CD4-positive, alpha-beta T cell treated with Interleukin-15 for 1 hour (primary cell): ENCODE results near the gene ANKRD44.

ENCODE experiments used
- DNase-seq: peaks from one replicate; pipeline ENCODE4 v3.0.0-alpha.2; 2020

The ANKRD44 gene

GRCh38 chr2:197236159-197236558 lies 74.4 kb downstream of the ANKRD44 start:
- no peak for DNase-seq

GRCh38 chr2:197235711-197236110 lies 74.9 kb downstream of the ANKRD44 start:
- no peak for DNase-seq

DNA sequence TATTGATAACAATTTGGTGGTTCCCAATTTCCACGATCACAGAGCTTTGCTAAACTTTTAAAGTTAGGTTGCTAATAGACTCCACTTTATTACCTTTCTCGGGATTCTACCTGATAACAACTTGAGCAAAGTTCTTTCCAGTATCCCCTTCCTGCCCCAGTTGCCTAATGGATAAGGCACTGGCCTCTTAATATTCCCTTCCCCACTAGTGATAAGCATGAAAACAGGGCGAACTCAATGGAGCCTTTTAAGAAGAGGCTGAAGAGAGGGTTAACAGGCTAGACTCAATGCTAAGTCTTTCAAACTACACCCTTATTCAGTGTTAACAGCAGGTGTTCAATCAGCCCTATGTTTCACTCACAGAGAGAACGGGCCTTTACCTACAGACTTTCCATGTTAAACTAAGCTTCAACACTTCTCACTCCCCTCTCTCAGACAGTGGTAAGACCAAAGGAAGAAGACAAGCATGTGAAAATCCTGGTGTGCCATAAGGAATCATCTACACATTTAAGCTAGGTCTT lies 75.8 kb downstream of the ANKRD44 start:
- no peak for DNase-seq

DNA sequence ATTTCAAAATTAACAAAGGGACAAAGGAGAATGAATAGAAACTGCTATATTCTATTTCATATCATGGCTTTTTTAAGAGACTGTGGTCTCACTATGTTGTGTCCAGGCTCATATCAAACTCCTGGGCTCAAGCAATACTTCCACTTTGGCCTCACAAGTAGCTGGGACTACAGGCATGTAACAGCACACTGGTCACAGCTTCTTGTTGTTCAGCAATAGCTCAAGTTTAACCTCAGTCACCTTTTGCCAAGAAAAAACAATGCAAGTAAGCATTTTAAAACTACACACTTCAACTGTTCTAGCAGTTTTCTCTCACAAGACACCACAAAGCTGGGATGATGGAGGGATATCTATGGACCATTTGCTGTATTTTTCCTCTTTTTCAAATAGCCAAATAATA lies 77.1 kb downstream of the ANKRD44 start:
- no peak for DNase-seq

GRCh38 chr2:197232010-197232409 lies 78.6 kb downstream of the ANKRD44 start:
- DNase-seq, result no peak

DNA sequence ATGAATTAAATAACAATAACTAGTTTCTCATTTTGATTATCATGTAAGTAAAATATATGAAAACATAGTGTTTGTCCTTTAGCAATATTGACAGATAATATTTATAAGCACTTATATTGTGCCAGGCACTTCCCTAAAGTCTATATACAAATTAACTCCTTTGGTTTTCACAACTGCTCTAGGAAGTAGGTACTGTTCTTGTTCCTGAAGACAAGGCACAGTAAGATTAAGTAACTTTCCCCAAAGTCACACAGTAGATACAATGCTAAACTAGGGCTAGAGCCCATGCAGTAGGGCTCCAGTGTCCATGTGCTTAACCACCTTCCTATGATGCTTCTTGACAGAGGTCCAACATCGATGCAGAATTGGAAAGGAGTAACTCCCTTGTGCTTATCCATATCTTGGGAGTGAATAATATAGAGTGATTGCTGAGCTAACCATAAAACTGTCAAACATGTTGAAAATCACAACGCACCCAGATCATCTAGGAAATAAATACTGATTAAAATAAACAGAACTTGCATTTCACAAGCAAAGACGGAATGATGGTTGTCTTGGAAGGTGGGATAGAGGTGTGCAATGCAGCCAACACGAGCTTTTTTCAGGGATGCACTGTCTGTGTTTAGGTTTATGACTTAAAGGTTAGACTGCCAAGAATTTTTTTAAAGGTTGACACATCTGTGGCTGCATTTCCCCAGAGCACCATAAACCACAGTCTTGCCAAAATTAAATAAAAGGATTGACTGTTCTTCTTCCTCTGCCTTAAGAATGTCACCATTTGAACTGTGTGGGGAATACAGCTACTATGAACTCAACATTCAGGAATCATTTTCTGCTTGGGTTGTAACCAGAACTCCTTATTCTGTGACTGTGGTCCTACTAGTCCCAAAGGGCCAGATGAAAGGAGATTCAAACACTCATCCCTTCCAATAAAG lies 80.8 kb downstream of the ANKRD44 start:
- DNase-seq, result no peak

- DNase-seq, result no peak
Measured at GRCh38 chr2:197223451-197223850, 87.1 kb downstream of the ANKRD44 start.

GRCh38 chr2:197219636-197220035 lies 90.9 kb downstream of the ANKRD44 start:
- no peak for DNase-seq

- no peak for DNase-seq
Measured at GRCh38 chr2:197217541-197217940, 93.0 kb downstream of the ANKRD44 start.

DNA sequence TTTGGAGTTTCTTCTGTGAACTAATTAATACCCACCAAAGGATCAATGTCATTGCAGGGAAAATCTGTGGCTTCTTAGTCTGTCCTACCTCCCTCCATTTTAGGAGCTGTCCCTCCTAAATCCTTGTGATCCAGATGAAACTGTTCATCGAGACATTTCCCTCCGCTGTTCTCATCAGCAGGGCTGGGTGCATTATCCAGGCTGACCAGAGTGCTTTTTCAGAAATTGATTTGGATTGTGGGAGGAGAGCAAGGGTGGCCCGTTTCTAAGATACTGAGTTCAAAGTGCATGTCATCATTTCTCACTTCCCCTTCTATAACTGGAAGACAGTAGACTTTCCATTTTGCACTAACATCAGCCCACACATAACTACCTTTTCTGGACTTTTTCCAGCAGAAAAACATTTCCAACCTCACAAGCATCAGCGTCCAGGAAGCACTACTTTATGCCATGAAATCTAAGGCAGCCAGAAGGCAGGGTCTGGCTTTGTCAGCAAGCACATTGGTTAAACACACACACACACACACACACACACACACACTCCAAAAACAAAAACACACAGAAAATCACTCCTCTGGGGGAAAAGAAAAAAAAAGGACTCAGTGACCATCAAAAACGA lies 94.1 kb downstream of the ANKRD44 start:
- DNase-seq, result no peak

DNA sequence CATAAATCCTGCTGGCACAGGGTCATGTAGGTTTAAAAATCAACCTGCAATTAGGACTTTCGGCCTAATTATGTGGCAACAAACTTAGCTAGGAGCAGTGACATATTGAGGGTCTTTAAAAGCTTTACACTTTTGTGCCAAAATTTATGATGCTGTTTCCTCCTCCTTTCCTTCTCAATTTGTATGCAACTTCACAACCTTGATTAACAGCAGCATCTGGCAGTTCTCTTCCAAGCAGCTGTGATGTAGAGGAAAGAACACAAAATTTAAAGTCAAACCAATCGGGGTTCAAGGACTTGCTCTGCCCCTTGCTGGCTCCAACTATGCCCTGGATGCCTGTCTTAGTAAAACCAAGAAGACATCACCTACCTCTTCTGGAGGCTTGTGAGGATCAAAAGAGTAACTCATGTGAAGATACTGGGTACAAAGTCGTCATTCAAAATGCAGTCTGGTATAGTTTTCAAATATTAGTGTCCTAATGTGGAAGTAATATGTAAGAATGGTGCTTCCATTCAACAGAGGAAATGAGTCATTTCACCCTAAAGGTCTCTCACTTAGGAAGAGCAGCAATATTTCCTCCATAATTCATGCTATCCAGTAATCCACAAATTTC lies 94.7 kb downstream of the ANKRD44 start:
- DNase-seq, result no peak

DNA sequence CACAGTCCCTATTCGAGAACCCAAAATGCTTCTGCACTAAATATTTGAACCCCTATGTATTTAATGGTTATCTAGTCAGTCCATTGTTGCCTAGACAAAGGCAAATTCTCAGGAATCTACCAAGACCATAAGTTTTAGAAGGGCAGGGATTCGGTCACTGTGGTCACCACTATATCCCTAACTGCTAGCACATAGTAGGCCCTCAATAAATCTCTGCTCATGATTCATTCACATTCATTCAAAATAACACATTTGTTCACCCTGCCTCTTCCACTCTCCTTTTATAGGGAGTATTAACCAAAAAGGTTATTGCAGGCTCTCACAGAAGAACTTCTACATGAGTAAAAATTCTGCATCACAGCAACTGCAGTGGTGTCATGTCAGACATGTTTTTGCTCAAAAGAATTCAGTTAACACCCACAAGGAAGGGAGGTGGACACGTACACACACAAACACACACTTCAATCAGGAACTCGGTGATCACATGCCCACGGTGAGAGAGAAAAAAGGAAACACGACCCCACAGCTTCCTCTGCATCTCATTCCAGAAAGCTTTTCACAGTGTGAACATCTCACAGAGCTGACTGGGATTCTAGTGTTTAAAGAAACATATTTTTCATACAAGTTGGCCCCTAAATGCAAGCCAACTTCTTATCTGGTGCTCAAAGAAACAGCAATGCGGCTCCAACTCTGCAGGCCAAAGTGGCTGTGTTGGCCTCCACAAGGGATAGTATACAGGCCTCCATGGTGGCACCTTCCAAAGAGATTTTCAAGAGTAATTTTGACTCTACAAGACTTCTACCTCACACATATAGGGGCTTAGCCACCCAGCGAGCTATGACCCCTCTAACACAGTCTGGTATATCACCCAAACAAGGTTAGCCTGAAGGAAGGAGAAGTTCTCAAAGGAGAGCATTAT lies 98.0 kb downstream of the ANKRD44 start:
- DNase-seq, result peak; percentile 47

DNA sequence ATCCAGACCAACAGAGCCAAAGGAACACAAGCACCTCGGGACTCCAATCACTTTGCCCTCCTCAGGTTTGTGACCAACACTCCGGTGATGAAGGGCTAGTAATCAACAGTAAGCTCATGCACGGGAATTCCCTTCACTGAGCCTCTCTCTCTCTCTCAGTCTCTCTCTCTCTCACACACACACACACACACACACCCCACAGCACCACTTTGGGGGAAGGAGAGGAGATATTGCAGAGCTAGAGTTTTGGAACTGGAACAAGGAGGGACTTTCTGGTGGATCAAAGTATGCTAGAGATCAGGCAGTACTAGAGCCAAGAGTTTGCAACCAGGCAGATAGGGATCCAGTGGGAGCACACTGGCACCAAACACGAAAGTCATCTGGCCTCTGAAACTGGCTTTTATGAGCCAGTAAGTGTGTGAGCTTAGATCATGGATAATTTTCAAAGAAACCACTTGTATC lies 98.7 kb downstream of the ANKRD44 start:
- no peak for DNase-seq

DNA sequence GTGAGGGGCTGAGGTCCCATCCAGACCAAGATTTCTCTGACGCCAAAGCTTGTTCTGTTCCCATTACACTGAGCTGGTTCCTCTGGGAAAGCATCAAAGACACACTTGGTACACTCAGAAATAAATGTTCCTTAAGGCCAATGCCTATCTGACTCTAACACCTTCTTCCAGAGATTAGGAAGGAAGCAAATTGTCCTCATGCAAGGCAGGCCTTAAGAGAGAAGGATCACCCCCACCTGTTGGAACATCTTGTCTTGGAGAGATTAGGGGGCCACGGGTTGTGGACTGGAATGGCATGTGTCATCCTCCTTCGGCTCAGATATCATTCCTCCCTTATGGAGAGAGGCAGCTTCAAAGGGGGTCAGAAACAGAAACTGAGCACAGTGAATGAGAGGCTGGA lies 100.2 kb downstream of the ANKRD44 start:
- DNase-seq, result no peak

DNA sequence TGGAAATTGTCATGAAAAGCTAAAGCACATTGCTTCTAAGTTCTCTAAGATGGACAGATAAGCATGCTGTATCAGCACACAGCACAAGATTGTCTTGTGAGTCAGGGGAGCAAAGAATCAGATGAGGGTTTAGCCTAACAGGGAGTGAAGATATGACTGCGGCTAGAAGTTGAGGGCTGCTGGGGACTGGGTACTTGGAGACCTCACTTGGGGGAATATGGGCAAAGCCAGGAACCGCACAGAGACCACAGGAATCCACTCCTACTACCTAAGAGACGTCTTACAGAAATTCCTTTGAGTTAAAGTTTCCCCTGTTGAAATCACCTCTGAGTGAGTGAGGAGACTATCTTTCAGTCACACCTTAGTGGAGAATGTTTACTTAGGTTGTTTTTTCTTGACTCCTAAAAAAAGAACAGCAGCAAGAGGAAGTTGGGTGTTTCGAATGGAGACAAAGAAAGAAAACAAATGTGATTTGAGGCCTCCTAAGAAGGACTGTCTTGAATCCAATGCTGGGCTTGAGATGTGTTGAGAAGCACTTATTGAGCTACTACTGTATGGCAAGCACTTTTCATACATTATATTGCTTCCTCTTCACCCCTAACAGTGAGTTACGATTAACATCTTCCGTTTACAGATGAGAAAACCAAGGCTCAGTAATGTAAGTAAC lies 100.7 kb downstream of the ANKRD44 start:
- DNase-seq, result no peak

DNA sequence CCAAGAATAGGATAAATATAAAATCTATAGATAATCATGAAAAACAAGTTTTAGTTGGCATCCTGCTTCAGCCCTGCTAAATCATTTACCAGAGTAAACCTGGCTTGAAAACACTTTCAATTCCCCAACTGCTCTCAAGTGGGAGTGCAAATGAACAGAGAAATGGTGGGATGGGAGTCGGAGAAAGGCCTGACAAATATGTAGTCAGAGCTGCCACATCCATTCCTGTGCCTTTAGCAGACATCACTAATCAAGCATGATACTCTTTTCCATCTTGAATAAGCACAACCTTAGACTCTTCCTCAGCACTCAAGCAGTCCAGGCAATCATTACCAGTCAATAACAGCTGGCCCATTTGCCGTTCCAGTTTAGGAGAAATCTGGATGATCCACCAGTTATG lies 101.3 kb downstream of the ANKRD44 start:
- DNase-seq, result no peak

DNA sequence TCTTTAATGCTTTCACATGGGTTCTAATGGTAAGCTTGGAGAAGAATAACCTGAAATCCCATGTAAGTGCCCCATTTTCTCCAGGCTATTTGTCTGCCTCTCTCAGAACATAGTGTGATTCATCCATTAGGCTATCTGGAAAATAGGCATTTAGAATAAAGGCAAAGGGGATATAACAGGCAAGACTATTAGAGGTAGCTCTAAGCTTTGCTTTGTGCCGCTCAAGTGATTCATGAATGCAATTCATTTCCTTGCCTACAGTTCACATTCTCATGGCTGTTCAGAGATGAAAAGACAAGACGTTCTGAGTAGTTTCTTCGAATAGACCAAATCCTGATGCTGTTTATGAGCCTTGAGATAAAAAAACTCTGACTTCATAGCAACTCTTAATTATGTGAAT lies 101.7 kb downstream of the ANKRD44 start:
- DNase-seq, result no peak

DNA sequence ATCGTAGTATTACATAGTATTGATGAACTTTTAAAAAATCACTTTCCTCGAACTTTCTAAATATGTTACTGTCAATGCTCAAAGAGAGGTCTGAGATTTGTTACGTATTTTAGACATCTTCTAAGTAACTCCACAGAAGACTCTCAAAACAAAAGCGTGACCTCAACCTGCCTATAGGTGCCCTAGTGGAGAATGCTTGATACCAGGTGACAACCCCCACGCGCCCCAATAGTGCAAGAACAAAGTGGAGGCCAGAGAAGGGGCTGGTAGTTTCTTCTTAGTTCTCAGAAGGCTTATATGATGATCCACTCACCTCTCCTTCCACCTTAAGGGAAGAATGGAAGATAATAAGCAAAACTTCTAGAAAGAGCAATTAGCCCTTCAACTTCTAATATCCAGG lies 102.6 kb downstream of the ANKRD44 start:
- peak; percentile 42 for DNase-seq

GRCh38 chr2:197207598-197207997 lies 103.0 kb downstream of the ANKRD44 start:
- no peak for DNase-seq

GRCh38 chr2:197207106-197207505 lies 103.5 kb downstream of the ANKRD44 start:
- no peak for DNase-seq

- DNase-seq, result peak; percentile 83
Measured at GRCh38 chr2:197205585-197206215, 104.9 kb downstream of the ANKRD44 start.
